NOMO-1 treated with DMSO at 0.1 percent for 48 hours (cell line): ENCODE measurements around the gene CST7.
"Not testable (repeated sequence)": the region's sequence is repeated elsewhere in the genome, so short reads cannot be mapped to it uniquely, and the experiment has no call there.

Source experiments
- DNase-seq: peaks from one replicate; lab custom pipeline; 2025; ENCODE audit not compliant: unreplicated experiment; lab: John Stamatoyannopoulos, UW

The CST7 gene

DNA sequence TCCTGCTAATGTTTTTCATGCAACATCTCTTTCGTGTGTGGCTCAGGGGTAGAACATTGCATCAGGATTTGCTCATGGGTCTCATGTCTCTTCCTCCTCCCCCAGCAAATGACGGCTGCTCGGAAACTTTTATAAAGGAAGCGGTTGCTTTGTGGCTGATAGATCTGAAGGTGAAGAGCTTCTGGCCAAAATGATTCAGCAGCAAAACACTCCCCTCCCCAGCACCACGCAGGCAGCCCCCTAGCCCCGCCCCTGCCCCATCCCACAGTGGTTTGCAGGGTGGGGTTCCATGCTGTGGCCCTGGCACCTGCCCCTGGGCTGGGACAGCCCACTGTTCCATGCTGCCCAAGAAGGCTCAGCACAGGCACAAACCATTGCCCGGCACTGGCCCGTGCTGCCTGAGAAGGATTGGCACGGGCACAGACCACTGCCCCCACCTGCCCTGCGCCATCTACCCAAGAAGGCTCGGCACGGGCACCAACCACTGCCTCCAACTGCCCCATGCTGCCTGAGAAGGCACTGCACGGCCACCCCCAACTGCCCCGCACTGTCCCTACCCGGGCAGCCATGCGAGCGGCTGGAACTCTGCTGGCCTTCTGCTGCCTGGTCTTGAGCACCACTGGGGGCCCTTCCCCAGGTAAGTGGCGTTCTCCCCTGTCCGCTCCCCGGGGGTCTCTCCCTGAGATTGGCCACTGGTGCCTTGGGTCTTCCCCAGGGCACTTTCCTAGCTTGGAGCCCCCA lies at the start of gene CST7:
Gene CST7, plus strand, starts transcription at position 331 of the 741 bp plus-strand sequence. Its CDS starts 237 bp downstream, at position 568.
- peak; percentile 78 for DNase-seq

DNA sequence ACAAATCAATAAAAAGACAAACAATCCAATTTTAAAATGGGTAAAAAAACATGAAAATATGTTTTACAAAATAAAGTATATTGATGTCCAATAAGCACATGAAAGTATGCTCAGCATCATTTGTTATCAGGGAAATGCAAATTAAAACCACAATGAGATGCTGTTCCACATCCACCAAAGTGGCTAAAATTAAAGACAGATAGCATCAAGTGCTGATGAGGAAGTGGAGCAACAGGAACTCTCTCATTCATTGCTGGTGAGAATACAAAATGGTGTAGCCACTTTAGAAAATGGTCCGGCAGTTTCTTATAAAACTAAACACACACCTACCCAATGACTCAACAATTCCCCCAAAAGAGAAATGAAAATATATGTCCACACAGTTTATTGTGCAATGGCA lies 42.3 kb upstream of the CST7 start:
- no peak for DNase-seq

GRCh38 chr20:24908642-24909041 lies 40.4 kb upstream of the CST7 start:
- DNase-seq = no peak

- DNase-seq = no peak
Measured at GRCh38 chr20:24909086-24909780, 39.8 kb upstream of the CST7 start.

DNA sequence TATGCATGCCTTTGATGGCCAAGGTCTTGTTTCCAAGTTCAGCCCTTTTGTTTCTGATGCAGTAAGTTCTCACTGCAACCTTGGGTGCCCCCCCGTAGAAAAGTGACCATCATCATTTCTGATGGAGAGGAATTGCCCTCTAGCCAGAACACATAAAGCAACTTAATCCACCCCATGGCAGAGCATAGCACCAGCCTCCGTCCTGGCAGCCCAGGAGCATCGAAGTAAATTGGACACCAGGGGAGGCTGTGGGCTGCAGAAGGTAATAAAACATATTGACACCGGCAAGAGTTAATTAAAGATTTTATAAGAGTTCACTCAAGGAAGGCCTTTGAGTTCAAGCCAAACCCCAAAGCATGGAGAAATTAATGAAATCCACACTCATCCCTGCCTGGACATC lies 39.2 kb upstream of the CST7 start:
- no peak for DNase-seq

- no peak for DNase-seq
Measured at GRCh38 chr20:24910461-24910860, 38.6 kb upstream of the CST7 start.

GRCh38 chr20:24911461-24911860 lies 37.6 kb upstream of the CST7 start:
- no peak for DNase-seq

DNA sequence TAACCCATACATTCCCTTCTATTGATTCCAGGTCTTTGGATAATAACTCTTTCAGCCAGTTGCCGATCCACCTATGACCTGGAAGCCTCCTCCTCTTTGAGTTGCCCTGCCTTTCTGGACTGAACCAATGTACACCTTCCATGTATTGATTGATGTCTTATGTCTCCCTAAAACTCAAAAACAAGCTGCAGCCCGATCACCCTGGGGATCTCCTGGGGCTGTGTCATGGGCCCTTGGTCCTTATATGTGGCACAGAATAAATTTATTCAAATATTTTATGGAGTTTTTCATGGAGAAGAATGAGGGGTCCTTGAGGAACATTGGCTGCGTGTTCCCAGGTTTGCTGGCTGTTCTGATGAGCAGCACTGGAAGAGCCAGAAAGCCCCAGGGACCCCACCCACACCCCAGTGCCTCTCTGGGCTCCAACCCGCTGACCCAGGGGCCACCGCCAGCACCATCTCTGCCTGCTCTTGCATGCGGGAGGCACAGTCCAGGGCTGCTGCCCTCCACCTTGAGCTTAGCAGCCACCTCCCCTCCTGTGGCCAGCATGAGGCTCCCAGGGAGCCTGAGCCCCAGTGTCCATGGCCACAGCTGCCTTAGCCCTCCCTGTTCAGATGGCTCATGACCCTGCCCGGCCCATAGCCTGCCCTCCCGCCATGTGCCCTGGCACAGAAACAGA lies 36.5 kb upstream of the CST7 start:
- no peak for DNase-seq

DNA sequence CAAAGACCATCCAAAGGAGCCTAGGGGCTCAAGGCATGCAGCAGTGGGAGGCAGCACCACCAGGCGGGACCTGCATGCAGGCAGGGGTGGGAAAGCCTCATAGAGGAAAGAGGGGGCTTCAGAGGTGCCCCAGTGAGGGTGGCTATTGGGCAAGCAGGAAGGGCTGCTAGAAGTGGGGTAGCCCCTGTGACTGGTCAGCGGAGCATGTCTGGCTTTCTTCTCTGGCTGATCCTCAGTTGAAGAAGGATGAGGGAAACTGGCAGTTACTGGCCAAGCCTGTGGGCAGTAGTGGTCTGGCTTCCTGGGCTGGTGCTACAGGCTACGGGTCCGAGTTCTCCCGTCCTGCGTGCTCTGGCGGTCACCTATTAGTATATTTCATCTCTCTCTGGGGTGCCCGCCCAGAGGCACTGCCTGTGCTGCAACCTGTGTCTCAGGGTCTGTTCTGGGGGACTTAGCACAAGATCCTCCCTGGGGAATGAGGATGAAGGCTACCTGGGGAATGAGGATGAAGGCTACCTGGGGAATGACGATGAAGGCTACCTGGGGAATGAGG lies 35.9 kb upstream of the CST7 start:
- DNase-seq = no peak

- no peak for DNase-seq
Measured at GRCh38 chr20:24914388-24915241, 34.5 kb upstream of the CST7 start.

GRCh38 chr20:24915440-24915839 lies 33.6 kb upstream of the CST7 start:
- no peak for DNase-seq

DNA sequence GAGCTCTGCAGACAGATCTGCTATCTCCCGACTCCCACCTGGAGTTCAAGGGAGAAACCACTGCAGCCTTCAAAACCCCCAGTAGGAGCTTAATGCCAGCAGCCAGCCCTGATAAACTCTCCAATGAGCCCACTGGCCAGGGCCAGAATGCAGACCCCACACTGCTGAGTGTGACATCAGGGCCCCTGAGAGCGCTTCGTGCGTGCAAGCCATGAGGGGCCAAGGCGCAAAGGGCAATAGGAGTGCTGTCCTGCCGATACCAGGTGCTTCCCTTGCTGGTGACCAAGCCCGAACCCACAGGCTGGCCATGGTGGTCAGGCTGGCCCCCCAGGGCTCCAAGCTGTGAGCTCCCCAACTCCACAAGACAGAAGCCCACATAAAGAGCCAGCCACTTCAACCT lies 33.2 kb upstream of the CST7 start:
- no peak for DNase-seq

- no peak for DNase-seq
Measured at GRCh38 chr20:24916412-24916811, 32.7 kb upstream of the CST7 start.

DNA sequence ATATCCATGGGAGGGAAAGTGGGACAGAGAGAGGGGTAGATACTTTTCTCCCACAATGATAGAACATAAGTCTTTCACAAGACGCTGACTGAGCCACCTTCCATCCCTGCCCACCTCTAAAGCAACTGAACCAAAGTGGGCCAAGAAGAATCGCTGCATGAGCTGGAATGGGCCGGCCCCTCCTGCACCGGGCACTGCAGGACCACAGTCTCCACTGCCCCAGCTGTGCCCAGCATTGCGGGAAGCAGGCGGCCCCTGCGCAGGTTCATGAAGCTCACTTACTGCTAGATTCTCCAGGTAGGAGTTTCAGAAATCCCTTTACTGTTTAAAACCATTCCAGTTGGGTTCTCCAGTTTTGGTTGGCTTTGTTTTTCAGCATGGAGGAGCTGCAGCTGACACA lies 32.0 kb upstream of the CST7 start:
- DNase-seq = no peak

GRCh38 chr20:24917797-24918578 lies 31.1 kb upstream of the CST7 start:
- DNase-seq = peak; percentile 32

DNA sequence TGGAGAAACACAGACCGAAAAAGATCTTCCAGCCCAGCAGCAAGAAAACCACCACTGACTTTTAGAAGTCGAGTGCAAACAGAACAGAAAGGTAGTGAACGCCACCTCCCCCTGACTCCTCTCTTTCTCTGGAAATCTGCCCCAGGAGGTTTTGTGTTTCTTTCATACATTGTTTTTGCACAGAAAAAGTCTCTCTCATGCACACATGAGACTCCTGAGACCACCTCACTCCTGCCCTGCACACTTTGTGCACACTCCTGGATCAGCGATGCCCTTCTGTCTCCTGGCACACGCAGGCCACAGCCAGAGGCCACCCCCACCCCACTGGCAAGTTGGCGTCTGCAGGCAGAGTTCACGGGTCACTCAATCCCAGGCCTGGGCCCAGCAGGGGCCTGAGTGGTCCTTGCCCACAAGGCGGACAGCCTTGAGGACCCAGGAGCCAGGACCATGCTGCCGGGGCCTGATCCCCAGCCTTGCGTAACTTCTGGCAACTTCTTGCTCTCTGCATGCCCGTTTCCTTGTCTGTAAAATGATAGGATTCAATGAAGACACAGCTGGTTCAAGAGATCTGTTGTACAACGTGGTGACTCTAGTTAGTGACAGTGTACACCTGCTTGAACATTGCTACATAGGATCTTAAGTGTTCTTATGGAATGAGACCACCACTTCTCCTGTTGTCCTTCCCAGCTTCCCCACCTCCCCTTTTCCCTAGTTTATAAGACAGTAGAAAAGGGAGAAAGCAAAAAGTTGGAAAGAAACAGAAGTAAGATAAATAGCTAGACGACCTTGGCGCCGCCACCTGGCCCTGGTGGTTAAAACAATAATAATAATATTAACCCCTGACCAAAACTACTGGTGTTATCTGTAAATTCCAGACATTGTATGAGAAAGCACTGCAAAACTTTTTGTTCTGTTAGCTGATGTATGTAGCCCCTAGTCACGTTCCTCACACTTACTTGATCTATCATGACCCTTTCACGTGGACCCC lies 30.2 kb upstream of the CST7 start:
- no peak for DNase-seq

GRCh38 chr20:24919665-24920064 lies 29.4 kb upstream of the CST7 start:
- not testable (repeated sequence) for DNase-seq

DNA sequence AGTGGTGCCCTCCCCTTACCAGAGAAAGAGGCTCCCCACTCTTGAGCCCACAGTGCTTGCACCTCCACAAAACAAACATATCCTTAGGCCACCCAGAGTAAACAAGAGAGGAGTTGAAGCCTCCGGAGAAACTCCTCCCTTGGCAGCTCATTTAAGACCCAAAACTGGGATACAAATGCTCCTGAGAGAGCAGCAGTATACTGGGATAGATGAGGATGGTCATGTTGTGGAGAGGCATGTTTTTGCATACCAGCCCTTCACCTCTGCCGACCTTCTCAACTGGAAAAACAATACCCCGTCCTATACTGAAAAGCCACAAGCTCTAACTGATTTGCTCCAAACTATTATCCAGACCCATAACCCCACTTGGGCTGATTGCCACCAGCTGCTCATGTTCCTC lies 28.4 kb upstream of the CST7 start:
- not testable (repeated sequence) for DNase-seq

DNA sequence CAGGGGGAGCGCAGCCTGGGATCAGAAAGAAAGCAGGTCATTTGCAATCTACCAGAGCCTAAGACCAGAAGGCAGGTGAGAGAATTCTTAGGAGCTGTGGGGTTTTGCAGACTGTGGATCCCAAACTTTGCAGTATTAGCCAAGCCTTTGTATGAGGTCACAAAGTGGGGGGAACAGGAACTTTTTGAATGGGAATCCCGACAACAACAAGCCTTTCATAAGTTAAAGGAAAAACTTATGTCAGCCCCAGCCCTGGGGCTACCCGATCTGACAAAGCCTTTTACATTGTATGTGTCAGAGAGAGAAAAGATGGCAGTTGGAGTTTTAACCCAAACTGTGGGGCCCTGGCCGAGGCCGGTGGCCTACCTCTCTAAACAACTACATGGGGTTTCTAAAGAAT lies 19.8 kb upstream of the CST7 start:
- not testable (repeated sequence) for DNase-seq
